ENCODE measurements around the gene CDH4. TPM values are rescaled to one million over a fixed set of nuclear protein-coding genes. Genes with fewer than 3 reads are reported as not detected.

CDH4 gene
- total RNA-seq, 2 donors from 2014 or later, result 0.06 to 0.08 TPM

- intact Hi-C loops (cut with DNase I), result no loop called here
- ATAC-seq (no peak), DNase-seq (no peak)
These were observed 319.2 kb downstream of the CDH4 start for GRCh38 chr20:61571221-61571620.

- ATAC-seq (no peak), DNase-seq (no peak)
- intact Hi-C loops (cut with DNase I), result no loop called here
These were observed 320.1 kb downstream of the CDH4 start for GRCh38 chr20:61571916-61572711.

GRCh38 chr20:61572789-61573188 lies 320.7 kb downstream of the CDH4 start:
- ATAC-seq (no peak), DNase-seq (no peak)
- intact Hi-C loops (cut with DNase I), result no loop called here

GRCh38 chr20:61573415-61574305 lies 321.6 kb downstream of the CDH4 start:
- intact Hi-C loops (cut with DNase I), result no loop called here
- ATAC-seq, result no peak
- DNase-seq, result no peak

GRCh38 chr20:61575151-61575937 lies 323.3 kb downstream of the CDH4 start:
- DNase-seq (no peak), ATAC-seq (no peak)
- intact Hi-C loops (cut with DNase I), result no loop called here

- DNase-seq (no peak), ATAC-seq (no peak)
- intact Hi-C loops (cut with DNase I), result no loop called here
These were observed 324.3 kb downstream of the CDH4 start for GRCh38 chr20:61576372-61576771.

- intact Hi-C loops (cut with DNase I), result no loop called here
- no peak for DNase-seq
- no peak for ATAC-seq
These were observed 325.0 kb downstream of the CDH4 start for GRCh38 chr20:61577065-61577464.

GRCh38 chr20:61579908-61580307 lies 327.8 kb downstream of the CDH4 start:
- intact Hi-C loops (cut with DNase I), result no loop called here
- ATAC-seq, result no peak

GRCh38 chr20:61580958-61581824 lies 329.1 kb downstream of the CDH4 start:
- DNase-seq (no peak), ATAC-seq (no peak)
- intact Hi-C loops (cut with DNase I), result no loop called here

More at GRCh38 chr20:61579908-61580307, 327.8 kb downstream of the CDH4 start:
- no peak for DNase-seq

- intact Hi-C loops (cut with DNase I), result no loop called here
- no peak for DNase-seq
- ATAC-seq, result no peak
These were observed 329.7 kb downstream of the CDH4 start for GRCh38 chr20:61581825-61582188.

- no peak for DNase-seq
- intact Hi-C loops (cut with DNase I), result no loop called here
- ATAC-seq, result no peak
These were observed 330.3 kb downstream of the CDH4 start for GRCh38 chr20:61582196-61582923.

- intact Hi-C loops (cut with DNase I), result no loop called here
- no peak for DNase-seq
- no peak for ATAC-seq
These were observed 331.3 kb downstream of the CDH4 start for GRCh38 chr20:61583356-61583755.

GRCh38 chr20:61584851-61585250 lies 332.8 kb downstream of the CDH4 start:
- ATAC-seq, result peak; percentile 79 to 97
- intact Hi-C loops (cut with DNase I), result no loop called here

GRCh38 chr20:61585764-61586163 lies 333.7 kb downstream of the CDH4 start:
- ATAC-seq (no peak), DNase-seq (no peak)
- intact Hi-C loops (cut with DNase I), result no loop called here

More at GRCh38 chr20:61584851-61585250, 332.8 kb downstream of the CDH4 start:
- DNase-seq, result peak; percentile 61

- intact Hi-C loops (cut with DNase I), result no loop called here
- no peak for ATAC-seq
- no peak for DNase-seq
These were observed 335.0 kb downstream of the CDH4 start for GRCh38 chr20:61587036-61587435.

- intact Hi-C loops (cut with DNase I), result no loop called here
- DNase-seq (no peak), ATAC-seq (no peak)
These were observed 335.7 kb downstream of the CDH4 start for GRCh38 chr20:61587681-61588289.
